Gastrocnemius medialis (tissue), 4 donors: ENCODE results near the gene SPATA13.
"Not testable (repeated sequence)": the region's sequence is repeated elsewhere in the genome, so short reads cannot be mapped to it uniquely, and the experiment has no call there.

Experiments used
- POLR2A ChIP-seq, 2 donors: fragments of 450-650 bp; IDR thresholded peaks; one replicate each; pipeline ENCODE4 v1.6.1; 2017; ENCODE audit warnings: antibody characterized with exemption in 2 of 2, mild to moderate bottlenecking in 2 of 2, moderate library complexity in 2 of 2
- TF ChIP-seq, protein P1 (sequence below), 5 experiments: fragments of 450-650 bp in 3 of 5; fragments of 200-600 bp in 2 of 5; sonication (generic) in 2 of 5; IDR thresholded peaks in 4 of 5; conservative IDR thresholded peaks in 1 of 5; 1 replicate in 4 of 5; 2 replicates in 1 of 5; pipeline ENCODE4 v1.5.1; 2016 to 2019; ENCODE audit warnings: antibody characterized with exemption in 5 of 5, mild to moderate bottlenecking in 3 of 5, moderate library complexity in 3 of 5

- TF ChIP-seq, protein P1, sequence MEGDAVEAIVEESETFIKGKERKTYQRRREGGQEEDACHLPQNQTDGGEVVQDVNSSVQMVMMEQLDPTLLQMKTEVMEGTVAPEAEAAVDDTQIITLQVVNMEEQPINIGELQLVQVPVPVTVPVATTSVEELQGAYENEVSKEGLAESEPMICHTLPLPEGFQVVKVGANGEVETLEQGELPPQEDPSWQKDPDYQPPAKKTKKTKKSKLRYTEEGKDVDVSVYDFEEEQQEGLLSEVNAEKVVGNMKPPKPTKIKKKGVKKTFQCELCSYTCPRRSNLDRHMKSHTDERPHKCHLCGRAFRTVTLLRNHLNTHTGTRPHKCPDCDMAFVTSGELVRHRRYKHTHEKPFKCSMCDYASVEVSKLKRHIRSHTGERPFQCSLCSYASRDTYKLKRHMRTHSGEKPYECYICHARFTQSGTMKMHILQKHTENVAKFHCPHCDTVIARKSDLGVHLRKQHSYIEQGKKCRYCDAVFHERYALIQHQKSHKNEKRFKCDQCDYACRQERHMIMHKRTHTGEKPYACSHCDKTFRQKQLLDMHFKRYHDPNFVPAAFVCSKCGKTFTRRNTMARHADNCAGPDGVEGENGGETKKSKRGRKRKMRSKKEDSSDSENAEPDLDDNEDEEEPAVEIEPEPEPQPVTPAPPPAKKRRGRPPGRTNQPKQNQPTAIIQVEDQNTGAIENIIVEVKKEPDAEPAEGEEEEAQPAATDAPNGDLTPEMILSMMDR (IDR thresholded peaks at IDR 0.05 in 4 of 5, conservative IDR thresholded peaks at IDR 0.05 in 1 of 5), result not testable (repeated sequence)
- not testable (repeated sequence) for TF ChIP-seq POLR2A (IDR thresholded peaks at IDR 0.05)
Observed at GRCh38 chr13:24317835-24318234, 157.3 kb downstream of the SPATA13 start.
